Activated B cell treated with CpG ODN at 0.5 μM for 24 hours (primary cell): ENCODE data around the gene CISD3. TPM values are rescaled to one million over a fixed set of nuclear protein-coding genes. Genes with fewer than 3 reads are reported as not detected.

ENCODE experiments used
- ATAC-seq: fragments of 200-7000 bp; cut with Tn5 transposase; one replicate; pipeline ENCODE4 v1.10.0; 2021; ENCODE audit warnings: low read depth, mild to moderate bottlenecking, moderate library complexity
- CTCF ChIA-PET: fragments of 350-600 bp; sonication (Branson Sonifier 250); formaldehyde crosslinking; loops from one replicate; lab custom pipeline; 2021; ENCODE audit warnings: antibody characterized with exemption; lab: Charles Lee
- POLR2A ChIA-PET: fragments of 350-600 bp; sonication (Branson Sonifier 250); formaldehyde crosslinking; loops from one replicate; lab custom pipeline; 2021; ENCODE audit warnings: antibody characterized with exemption; lab: Charles Lee
- DNase-seq: peaks from one replicate; pipeline ENCODE4 v3.0.0; 2022
- H3K27ac Mint-ChIP-seq: one replicate; pipeline ENCODE4 v1.8.0; 2020; ENCODE audit warnings: mixed read lengths
- H3K27me3 Mint-ChIP-seq: one replicate; pipeline ENCODE4 v1.8.0; 2021; ENCODE audit warnings: mixed read lengths
- H3K36me3 Mint-ChIP-seq: one replicate; pipeline ENCODE4 v1.8.0; 2021; ENCODE audit warnings: low read depth, mixed read lengths
- H3K4me1 Mint-ChIP-seq: one replicate; pipeline ENCODE4 v1.8.0; 2021; ENCODE audit warnings: mixed read lengths
- H3K4me3 Mint-ChIP-seq: one replicate; pipeline ENCODE4 v1.8.0; 2020; ENCODE audit warnings: mild to moderate bottlenecking, mixed read lengths
- H3K9me3 Mint-ChIP-seq: one replicate; pipeline ENCODE4 v1.8.0; 2020; ENCODE audit warnings: mixed read lengths
- CTCF ChIP-seq: fragments of 200-600 bp; IDR thresholded peaks from one replicate; pipeline ENCODE4 v1.8.0; 2022; ENCODE audit warnings: antibody characterized with exemption, mild to moderate bottlenecking
- intact Hi-C: fragments of 100-400 bp; cut with micrococcal nuclease; formaldehyde crosslinking; loops from one replicate; pipeline ENCODE4 v1.15.1; 2024
- total RNA-seq: library from RNA; stranded (reverse); gene quantifications from 2 replicates; pipeline ENCODE4 v1.2.3, GENCODE V29; 2022

The CISD3 gene
- total RNA-seq, 1 donor from 2014 or later, result 12.1 TPM

- intact Hi-C loops, result loop anchor here (1.0 to 10.0 kb wide), 2 partner anchors 448 to 1160 kb away; partner anchors contain the start of genes IKZF3 and ZPBP2
- TF ChIP-seq CTCF, result no peak
- Mint-ChIP-seq H3K9me3 (peaks cover 3% of the 10 kb centered on the region), H3K4me3 (peak within 1 kb of the TSS; percentile 96), H3K27ac (peak within 1 kb of the TSS; percentile 99), H3K4me1 (peaks cover 56% of the 10 kb centered on the region), H3K36me3 (peaks cover 37% of the 10 kb centered on the region), H3K27me3 (no peaks in the 10 kb centered on the region)
- ATAC-seq, result peak; percentile 25
- peak; percentile 69 for DNase-seq
- CTCF ChIA-PET, result interaction anchor here (0.6 to 1.9 kb wide), 4 partner anchors 27 to 147 kb away, joined by 3 to 10 read pairs (median 4); no protein-coding TSS in a partner anchor
- POLR2A ChIA-PET, result interaction anchor here (0.6 to 7.4 kb wide), 18 partner anchors 14 to 495 kb away, joined by 3 to 73 read pairs (median 5); partner anchors contain the start of genes CISD3, EPOP, LASP1 and PIP4K2B
These were observed 25.3 kb upstream of the CISD3 start, which contains the start of gene MLLT6 for GRCh38 chr17:38704606-38705522. Gene MLLT6 (plus strand): TSS chr17:38705273. CDS start chr17:38705633, 360 bp downstream.

GRCh38 chr17:38705523-38705802, 24.7 kb upstream of the CISD3 start:
- H3K27ac Mint-ChIP-seq, result no peak overlapping the region
- peak; percentile 48 for DNase-seq
- H3K27me3 Mint-ChIP-seq, result no peaks in the 10 kb centered on the region
- peak overlapping the region; percentile 90 for H3K4me3 Mint-ChIP-seq
- no peak for TF ChIP-seq CTCF
- intact Hi-C loops, result loop anchor here (1.0 to 10.0 kb wide), 2 partner anchors 448 to 1159 kb away; partner anchors contain the start of genes IKZF3 and ZPBP2
- H3K36me3 Mint-ChIP-seq, result peaks cover 43% of the 10 kb centered on the region
- ChIA-PET CTCF (interaction anchor here (0.6 to 1.9 kb wide), 4 partner anchors 26 to 147 kb away, joined by 3 to 10 read pairs (median 4); no protein-coding TSS in a partner anchor), POLR2A (interaction anchor here (0.6 to 7.4 kb wide), 17 partner anchors 13 to 495 kb away, joined by 3 to 73 read pairs (median 5); partner anchors contain the start of genes CISD3, EPOP, LASP1 and PIP4K2B)
- ATAC-seq, result no peak
- H3K9me3 Mint-ChIP-seq, result no peaks in the 10 kb centered on the region
- peaks cover 51% of the 10 kb centered on the region for H3K4me1 Mint-ChIP-seq

- no peak for DNase-seq
These were observed 24.2 kb upstream of the CISD3 start for GRCh38 chr17:38705803-38706504.

More at GRCh38 chr17:38705803-38706504, 24.2 kb upstream of the CISD3 start:
- CTCF ChIA-PET, result interaction anchor here (1.1 to 1.9 kb wide), 3 partner anchors 29 to 34 kb away, joined by 3 to 13 read pairs (median 10); no protein-coding TSS in a partner anchor
- Mint-ChIP-seq H3K27ac (peak overlapping the region; percentile 80), H3K4me1 (peaks cover 46% of the 10 kb centered on the region), H3K36me3 (peaks cover 48% of the 10 kb centered on the region), H3K9me3 (no peaks in the 10 kb centered on the region), H3K4me3 (peak overlapping the region; percentile 90), H3K27me3 (no peaks in the 10 kb centered on the region)
- no peak for TF ChIP-seq CTCF
- POLR2A ChIA-PET, result interaction anchor here (0.6 to 7.4 kb wide), 18 partner anchors 10 to 448 kb away, joined by 3 to 73 read pairs (median 5); partner anchors contain the start of genes CISD3, EPOP, LASP1 and PIP4K2B
- ATAC-seq, result no peak
- intact Hi-C loops, result loop anchor here (1.0 to 10.0 kb wide), 2 partner anchors 447 to 1159 kb away; partner anchors contain the start of genes IKZF3 and ZPBP2
